Neural cell (in vitro differentiated cells): ENCODE measurements around the gene CDCP1. TPM values are rescaled to one million over a fixed set of nuclear protein-coding genes. Genes with fewer than 3 reads are reported as not detected.

Experiments used
- H2AFZ ChIP-seq: fragments of 200-600, 300-800 bp; sonication (generic), shearing (Covaris generic); 2 replicates; pipeline ENCODE4 v1.6.0; 2014; ENCODE audit warnings: low read depth, mild to moderate bottlenecking, antibody characterized with exemption, low read length, moderate library complexity
- H3F3A ChIP-seq: fragments of 200-600 bp; shearing (Covaris generic); 2 replicates; pipeline ENCODE4 v1.6.1; 2016; ENCODE audit warnings: mild to moderate bottlenecking, moderate library complexity, mixed read lengths, antibody characterized with exemption, low read length; ENCODE audit not compliant: insufficient read depth, poor library complexity, severe bottlenecking
- H3K27ac ChIP-seq: fragments of 200-600, 300-800 bp; sonication (generic), shearing (Covaris generic); 2 replicates; pipeline ENCODE4 v1.5.1; 2014; ENCODE audit warnings: mild to moderate bottlenecking, low read length, moderate library complexity
- H3K27me3 ChIP-seq: fragments of 300-800, 200-600 bp; sonication (generic), shearing (Covaris generic); 2 replicates; pipeline ENCODE4 v1.6.0; 2014; ENCODE audit warnings: mild to moderate bottlenecking, low read depth, low read length, moderate library complexity; ENCODE audit not compliant: insufficient read depth
- H3K36me3 ChIP-seq: fragments of 300-800, 200-600 bp; sonication (generic), shearing (Covaris generic); 2 replicates; pipeline ENCODE4 v1.5.1; 2014; ENCODE audit warnings: mild to moderate bottlenecking, antibody characterized with exemption, low read length, moderate library complexity; ENCODE audit not compliant: insufficient read depth
- H3K4me2 ChIP-seq: fragments of 300-800, 200-600 bp; sonication (generic), shearing (Covaris generic); 2 replicates; pipeline ENCODE4 v1.6.0; 2014; ENCODE audit warnings: mild to moderate bottlenecking, low read length
- H3K4me3 ChIP-seq: fragments of 300-800, 200-600 bp; sonication (generic), shearing (Covaris generic); 2 replicates; pipeline ENCODE4 v1.5.1; 2014; ENCODE audit warnings: mild to moderate bottlenecking, low read length, moderate library complexity
- H3K79me2 ChIP-seq: fragments of 200-600 bp; shearing (Covaris generic); replicated peaks from 2 replicates; pipeline ENCODE4 v1.6.0; 2014; ENCODE audit warnings: mild to moderate bottlenecking, low read length, moderate library complexity; ENCODE audit not compliant: insufficient read depth
- H3K9ac ChIP-seq: fragments of 300-800, 200-600 bp; sonication (generic), shearing (Covaris generic); 2 replicates; pipeline ENCODE4 v1.6.1; 2016; ENCODE audit warnings: mild to moderate bottlenecking, low read length, mixed read lengths
- H3K9me2 ChIP-seq: fragments of 200-600 bp; shearing (Covaris generic); 2 replicates; pipeline ENCODE4 v1.6.1; 2016; ENCODE audit warnings: mild to moderate bottlenecking, low read length, mixed read lengths; ENCODE audit not compliant: insufficient read depth
- H3K9me3 ChIP-seq: fragments of 200-600, 300-800 bp; sonication (generic), shearing (Covaris generic); 2 replicates; pipeline ENCODE4 v1.6.1; 2016; ENCODE audit warnings: mild to moderate bottlenecking, mixed run types, low read length, moderate library complexity, mixed read lengths
- H4K20me1 ChIP-seq: fragments of 200-600 bp; shearing (Covaris generic); 2 replicates; pipeline ENCODE4 v1.6.1; 2016; ENCODE audit warnings: mild to moderate bottlenecking, mixed run types; ENCODE audit not compliant: insufficient read depth
- EP300 ChIP-seq: fragments of 450-650 bp; conservative IDR thresholded peaks from 2 replicates; pipeline ENCODE4 v1.6.1; 2014; ENCODE audit warnings: antibody characterized with exemption, mild to moderate bottlenecking, moderate library complexity; ENCODE audit not compliant: poor library complexity, severe bottlenecking
- EZH2 ChIP-seq: fragments of 200-600, 300-800 bp; shearing (Covaris generic), sonication (generic); IDR thresholded peaks from 2 replicates; pipeline ENCODE4 v1.6.1; 2014; ENCODE audit warnings: antibody characterized with exemption, low read length, borderline replicate concordance, mild to moderate bottlenecking; ENCODE audit not compliant: insufficient read depth, poor library complexity, severe bottlenecking
- MXI1 ChIP-seq: fragments of 450-650 bp; conservative IDR thresholded peaks from 2 replicates; pipeline ENCODE4 v1.6.1; 2014; ENCODE audit warnings: antibody characterized with exemption, mild to moderate bottlenecking; ENCODE audit not compliant: poor library complexity, severe bottlenecking
- POLR2AphosphoS5 ChIP-seq: IDR thresholded peaks from 2 replicates; pipeline ENCODE4 v1.6.1; 2012
- RAD21 ChIP-seq: fragments of 450-650 bp; conservative IDR thresholded peaks from 2 replicates; pipeline ENCODE4 v1.6.1; 2014; ENCODE audit warnings: antibody characterized with exemption, mild to moderate bottlenecking, moderate library complexity
- SMC3 ChIP-seq: fragments of 450-650 bp; conservative IDR thresholded peaks from 2 replicates; pipeline ENCODE4 v1.6.1; 2014; ENCODE audit warnings: antibody characterized with exemption, mild to moderate bottlenecking, moderate library complexity; ENCODE audit not compliant: poor library complexity
- TAF1 ChIP-seq: IDR thresholded peaks from 2 replicates; pipeline ENCODE4 v1.6.1; 2012; ENCODE audit warnings: low read depth
- polyA plus RNA-seq: library from polyadenylated mRNA; depleted of rRNA; stranded (reverse); fragments of >200 nt; gene quantifications from 2 replicates; pipeline ENCODE4 v1.2.3, GENCODE V29; 2014
- TF ChIP-seq, protein P1 (sequence below): fragments of 450-650 bp; IDR thresholded peaks from 2 replicates; pipeline ENCODE4 v1.5.1; 2014; ENCODE audit warnings: antibody characterized with exemption, mild to moderate bottlenecking, moderate library complexity; ENCODE audit not compliant: poor library complexity, severe bottlenecking
- TF ChIP-seq, protein P2 (sequence below): IDR thresholded peaks from 2 replicates; pipeline ENCODE4 v1.6.1; 2012; ENCODE audit warnings: borderline replicate concordance

The CDCP1 gene
- polyA plus RNA-seq, 1 donor from 2014 or later, result not detected

DNA sequence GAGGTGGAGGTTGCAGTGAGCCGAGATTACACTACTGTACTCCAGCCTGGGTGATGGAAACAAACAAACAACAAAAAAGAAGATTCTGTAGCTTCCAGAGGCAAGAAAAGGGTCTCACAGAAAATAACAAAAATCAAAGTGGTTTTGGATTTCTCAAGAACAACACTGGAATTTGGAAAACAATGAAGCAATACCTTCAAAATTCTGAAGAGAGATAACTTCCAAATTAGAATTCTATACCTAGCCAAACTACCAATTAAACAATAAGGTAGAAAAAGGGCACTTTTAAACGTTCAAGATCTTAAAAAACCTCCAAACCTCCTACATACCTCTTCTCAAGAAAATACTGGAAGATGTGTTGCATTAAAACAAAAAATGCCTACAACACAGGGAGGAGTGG is 4.9 kb upstream of the CDCP1 start:
- H2AFZ ChIP-seq, result no peak overlapping the region
- no peak overlapping the region for H3K9ac ChIP-seq
- no peaks in the 10 kb centered on the region for H3K36me3 ChIP-seq
- H3K27ac ChIP-seq, result no peak overlapping the region
- no peaks in the 10 kb centered on the region for H3K9me2 ChIP-seq
- H3K27me3 ChIP-seq, result peaks cover 26% of the 10 kb centered on the region
- H3K9me3 ChIP-seq, result no peaks in the 10 kb centered on the region
- no peak overlapping the region for H3K4me2 ChIP-seq
- no peak overlapping the region for H3K4me3 ChIP-seq
- H4K20me1 ChIP-seq, result no peaks in the 10 kb centered on the region
- no peak for TF ChIP-seq POLR2AphosphoS5
- TF ChIP-seq EP300, result no peak
- no peak for TF ChIP-seq MXI1
- TF ChIP-seq SMC3, result no peak
- TF ChIP-seq TAF1, result no peak
- no peak for TF ChIP-seq EZH2
- TF ChIP-seq, protein P1, sequence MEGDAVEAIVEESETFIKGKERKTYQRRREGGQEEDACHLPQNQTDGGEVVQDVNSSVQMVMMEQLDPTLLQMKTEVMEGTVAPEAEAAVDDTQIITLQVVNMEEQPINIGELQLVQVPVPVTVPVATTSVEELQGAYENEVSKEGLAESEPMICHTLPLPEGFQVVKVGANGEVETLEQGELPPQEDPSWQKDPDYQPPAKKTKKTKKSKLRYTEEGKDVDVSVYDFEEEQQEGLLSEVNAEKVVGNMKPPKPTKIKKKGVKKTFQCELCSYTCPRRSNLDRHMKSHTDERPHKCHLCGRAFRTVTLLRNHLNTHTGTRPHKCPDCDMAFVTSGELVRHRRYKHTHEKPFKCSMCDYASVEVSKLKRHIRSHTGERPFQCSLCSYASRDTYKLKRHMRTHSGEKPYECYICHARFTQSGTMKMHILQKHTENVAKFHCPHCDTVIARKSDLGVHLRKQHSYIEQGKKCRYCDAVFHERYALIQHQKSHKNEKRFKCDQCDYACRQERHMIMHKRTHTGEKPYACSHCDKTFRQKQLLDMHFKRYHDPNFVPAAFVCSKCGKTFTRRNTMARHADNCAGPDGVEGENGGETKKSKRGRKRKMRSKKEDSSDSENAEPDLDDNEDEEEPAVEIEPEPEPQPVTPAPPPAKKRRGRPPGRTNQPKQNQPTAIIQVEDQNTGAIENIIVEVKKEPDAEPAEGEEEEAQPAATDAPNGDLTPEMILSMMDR, result no peak
- TF ChIP-seq, protein P2, sequence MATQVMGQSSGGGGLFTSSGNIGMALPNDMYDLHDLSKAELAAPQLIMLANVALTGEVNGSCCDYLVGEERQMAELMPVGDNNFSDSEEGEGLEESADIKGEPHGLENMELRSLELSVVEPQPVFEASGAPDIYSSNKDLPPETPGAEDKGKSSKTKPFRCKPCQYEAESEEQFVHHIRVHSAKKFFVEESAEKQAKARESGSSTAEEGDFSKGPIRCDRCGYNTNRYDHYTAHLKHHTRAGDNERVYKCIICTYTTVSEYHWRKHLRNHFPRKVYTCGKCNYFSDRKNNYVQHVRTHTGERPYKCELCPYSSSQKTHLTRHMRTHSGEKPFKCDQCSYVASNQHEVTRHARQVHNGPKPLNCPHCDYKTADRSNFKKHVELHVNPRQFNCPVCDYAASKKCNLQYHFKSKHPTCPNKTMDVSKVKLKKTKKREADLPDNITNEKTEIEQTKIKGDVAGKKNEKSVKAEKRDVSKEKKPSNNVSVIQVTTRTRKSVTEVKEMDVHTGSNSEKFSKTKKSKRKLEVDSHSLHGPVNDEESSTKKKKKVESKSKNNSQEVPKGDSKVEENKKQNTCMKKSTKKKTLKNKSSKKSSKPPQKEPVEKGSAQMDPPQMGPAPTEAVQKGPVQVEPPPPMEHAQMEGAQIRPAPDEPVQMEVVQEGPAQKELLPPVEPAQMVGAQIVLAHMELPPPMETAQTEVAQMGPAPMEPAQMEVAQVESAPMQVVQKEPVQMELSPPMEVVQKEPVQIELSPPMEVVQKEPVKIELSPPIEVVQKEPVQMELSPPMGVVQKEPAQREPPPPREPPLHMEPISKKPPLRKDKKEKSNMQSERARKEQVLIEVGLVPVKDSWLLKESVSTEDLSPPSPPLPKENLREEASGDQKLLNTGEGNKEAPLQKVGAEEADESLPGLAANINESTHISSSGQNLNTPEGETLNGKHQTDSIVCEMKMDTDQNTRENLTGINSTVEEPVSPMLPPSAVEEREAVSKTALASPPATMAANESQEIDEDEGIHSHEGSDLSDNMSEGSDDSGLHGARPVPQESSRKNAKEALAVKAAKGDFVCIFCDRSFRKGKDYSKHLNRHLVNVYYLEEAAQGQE, result no peak
- no peak for TF ChIP-seq RAD21
- no peaks in the 10 kb centered on the region for H3K79me2 ChIP-seq
- H3F3A ChIP-seq, result no peaks in the 10 kb centered on the region

DNA sequence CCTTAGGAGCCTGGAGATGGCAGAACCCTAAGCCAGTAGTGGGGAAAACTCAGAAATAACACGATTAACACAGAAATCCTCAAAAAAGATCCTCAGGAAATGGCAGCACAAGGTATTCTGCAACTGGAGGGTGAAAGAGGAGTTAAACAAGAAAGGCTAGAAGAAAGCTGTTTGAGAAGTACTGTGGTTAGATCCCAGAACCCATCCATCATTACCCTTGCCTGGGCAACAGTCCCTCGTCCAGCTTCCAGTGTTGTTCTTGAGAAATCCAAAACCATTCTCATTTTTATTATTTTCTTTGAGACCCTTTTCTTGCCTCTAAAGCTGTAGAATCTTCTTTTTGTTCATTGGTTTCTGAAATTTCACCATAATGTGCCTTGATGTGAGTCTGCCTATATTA is 2.7 kb upstream of the CDCP1 start:
- Histone ChIP-seq H2AFZ (no peak overlapping the region), H3K4me3 (no peak overlapping the region), H3K79me2 (no peaks in the 10 kb centered on the region), H3K9ac (no peak overlapping the region), H3K9me2 (no peaks in the 10 kb centered on the region), H4K20me1 (no peaks in the 10 kb centered on the region), H3K36me3 (no peaks in the 10 kb centered on the region), H3K9me3 (no peaks in the 10 kb centered on the region), H3K27ac (no peak overlapping the region), H3F3A (no peaks in the 10 kb centered on the region), H3K27me3 (peaks cover 48% of the 10 kb centered on the region), H3K4me2 (no peak overlapping the region)
- TF ChIP-seq RAD21, result no peak
- no peak for TF ChIP-seq SMC3
- no peak for TF ChIP-seq EP300
- TF ChIP-seq EZH2, result no peak

DNA sequence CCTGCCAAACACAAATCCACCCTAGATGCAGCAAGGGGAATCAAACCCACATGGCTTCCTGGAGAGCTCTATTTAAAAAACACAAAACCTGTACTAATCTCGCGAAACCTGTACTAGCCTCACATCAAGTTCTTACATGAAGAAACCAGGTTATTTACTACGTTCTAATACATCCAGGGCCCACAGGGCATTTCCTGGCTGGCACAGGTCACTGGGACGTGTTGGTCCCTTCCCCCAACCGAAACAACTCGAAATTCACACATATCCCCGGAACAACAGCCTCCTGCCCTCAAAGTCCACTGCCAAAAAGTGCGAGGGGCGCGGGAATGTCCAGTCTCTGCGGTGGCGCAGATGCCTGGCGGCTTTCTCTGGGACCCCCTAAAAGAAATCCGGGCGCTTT is 955 bp downstream of the CDCP1 start:
- H3K79me2 ChIP-seq, result no peaks in the 10 kb centered on the region
- H3K27me3 ChIP-seq, result peaks cover 56% of the 10 kb centered on the region
- no peak overlapping the region for H3K9ac ChIP-seq
- no peak overlapping the region for H2AFZ ChIP-seq
- no peak for TF ChIP-seq EZH2
- no peak for TF ChIP-seq EP300
- no peak for TF ChIP-seq POLR2AphosphoS5
- TF ChIP-seq TAF1, result no peak
- TF ChIP-seq SMC3, result no peak
- H3K27ac ChIP-seq, result no peak overlapping the region
- no peaks in the 10 kb centered on the region for H3K36me3 ChIP-seq
- no peaks in the 10 kb centered on the region for H3K9me3 ChIP-seq
- peak overlapping the region; percentile 45 for H3K4me2 ChIP-seq
- H3K4me3 ChIP-seq, result peak overlapping the region; percentile 73
- H4K20me1 ChIP-seq, result no peaks in the 10 kb centered on the region
- no peaks in the 10 kb centered on the region for H3K9me2 ChIP-seq
- no peaks in the 10 kb centered on the region for H3F3A ChIP-seq
